CD4-positive, alpha-beta T cell treated with Interleukin-12 subunit alpha and Interleukin-12 subunit beta, for 1 hour (primary cell): Measurements from ENCODE around the gene CCSER2.
"Not testable (repeated sequence)": the region's sequence is repeated elsewhere in the genome, so short reads cannot be mapped to it uniquely, and the experiment has no call there.

Experiments used
- DNase-seq: peaks from one replicate; pipeline ENCODE4 v3.0.0-alpha.2; 2020

CCSER2 gene

GRCh38 chr10:84397735-84398144, 69.4 kb downstream of the CCSER2 start:
- DNase-seq, result no peak

GRCh38 chr10:84398696-84399095, 70.3 kb downstream of the CCSER2 start:
- no peak for DNase-seq

GRCh38 chr10:84401854-84402611, 73.6 kb downstream of the CCSER2 start:
- DNase-seq, result no peak

GRCh38 chr10:84404783-84405182, 76.4 kb downstream of the CCSER2 start:
- no peak for DNase-seq

- DNase-seq, result no peak
Observed at GRCh38 chr10:84405662-84406061, 77.3 kb downstream of the CCSER2 start.

GRCh38 chr10:84406561-84406960, 78.2 kb downstream of the CCSER2 start:
- no peak for DNase-seq

GRCh38 chr10:84407388-84408049, 79.1 kb downstream of the CCSER2 start:
- DNase-seq, result no peak

- DNase-seq, result no peak
Observed at GRCh38 chr10:84412482-84412881, 84.1 kb downstream of the CCSER2 start.

- not testable (repeated sequence) for DNase-seq
Observed at GRCh38 chr10:84414110-84414509, 85.7 kb downstream of the CCSER2 start.

GRCh38 chr10:84415539-84416244, 87.3 kb downstream of the CCSER2 start:
- no peak for DNase-seq

GRCh38 chr10:84416245-84416555, 87.8 kb downstream of the CCSER2 start:
- DNase-seq, result no peak

- no peak for DNase-seq
Observed at GRCh38 chr10:84423719-84424118, 95.3 kb downstream of the CCSER2 start.

- peak; percentile 10 for DNase-seq
Observed at GRCh38 chr10:84424731-84425167, 96.4 kb downstream of the CCSER2 start.

- DNase-seq, result no peak
Observed at GRCh38 chr10:84427903-84428650, 99.7 kb downstream of the CCSER2 start.

GRCh38 chr10:84428711-84429110, 100.3 kb downstream of the CCSER2 start:
- no peak for DNase-seq

GRCh38 chr10:84429926-84430520, 101.6 kb downstream of the CCSER2 start:
- DNase-seq, result peak; percentile 66

- DNase-seq, result no peak
Observed at GRCh38 chr10:84432891-84433290, 104.5 kb downstream of the CCSER2 start.

GRCh38 chr10:84440781-84441180, 112.4 kb downstream of the CCSER2 start:
- DNase-seq, result no peak

GRCh38 chr10:84447701-84448400, 119.5 kb downstream of the CCSER2 start:
- no peak for DNase-seq

GRCh38 chr10:84449351-84449750, 121.0 kb downstream of the CCSER2 start:
- DNase-seq, result not testable (repeated sequence)

- no peak for DNase-seq
Observed at GRCh38 chr10:84452003-84452402, 123.6 kb downstream of the CCSER2 start.

- no peak for DNase-seq
Observed at GRCh38 chr10:84453303-84453702, 124.9 kb downstream of the CCSER2 start.
